H7 (cell line): Measurements from ENCODE around the gene BRD7. TPM values are rescaled to one million over a fixed set of nuclear protein-coding genes. Genes with fewer than 3 reads are reported as not detected.

Source experiments
- DNase-seq: peaks from one replicate; pipeline ENCODE4 v3.0.0; 2012
- H3K27me3 ChIP-seq: 2 replicates; pipeline ENCODE4 v1.6.0; 2011; ENCODE audit warnings: mild to moderate bottlenecking, low read length; ENCODE audit not compliant: control insufficient read depth, insufficient read depth
- H3K36me3 ChIP-seq: replicated peaks from 2 replicates; pipeline ENCODE4 v1.5.1; 2011; ENCODE audit warnings: low read length; ENCODE audit not compliant: control insufficient read depth, insufficient read depth
- H3K4me3 ChIP-seq: 2 replicates; pipeline ENCODE4 v1.5.1; 2011; ENCODE audit warnings: low read depth, mild to moderate bottlenecking, control low read depth, low read length, moderate library complexity; ENCODE audit not compliant: insufficient read depth
- total RNA-seq: library from RNA; depleted of rRNA; stranded (reverse); fragments of >200 nt; shearing (Covaris generic); gene quantifications from 2 replicates; pipeline ENCODE4 v1.2.3, GENCODE V29; 2014

Gene BRD7
- total RNA-seq, 1 experiment from 2014 or later, result 86.5 TPM

DNA sequence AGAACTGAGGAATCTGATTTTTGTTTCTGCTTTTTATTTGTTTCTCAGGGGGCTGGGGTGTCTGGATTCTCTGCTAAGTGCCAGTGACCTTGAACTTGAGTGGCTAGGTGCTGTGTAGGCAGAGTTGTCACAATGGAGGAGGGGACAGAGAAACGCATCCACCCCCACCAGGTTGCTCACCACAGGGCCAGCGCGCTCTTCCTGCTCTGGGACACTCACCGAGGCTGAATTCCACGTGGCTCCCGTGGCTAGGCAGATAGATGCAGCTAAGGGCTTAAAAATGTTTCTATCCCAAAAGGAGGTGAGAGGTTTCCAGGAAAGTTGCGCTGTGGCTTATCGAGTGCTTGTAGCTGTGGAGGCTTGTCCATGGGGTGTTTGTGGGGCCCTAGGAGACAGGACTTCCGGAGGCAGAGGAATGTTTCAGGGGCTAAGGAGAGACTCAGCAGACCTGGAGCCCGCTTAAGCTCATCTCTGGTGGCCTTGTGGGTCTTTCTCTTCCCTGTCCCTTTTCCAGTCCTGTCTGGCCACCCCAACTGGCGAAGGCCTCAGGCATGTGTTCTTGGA is 65.7 kb downstream of the BRD7 start:
- DNase-seq, result peak; percentile 50
- Histone ChIP-seq H3K36me3 (no peaks in the 10 kb centered on the region), H3K4me3 (no peak overlapping the region), H3K27me3 (no peaks in the 10 kb centered on the region)

GRCh38 chr16:50302472-50303005 is 66.2 kb downstream of the BRD7 start:
- Histone ChIP-seq H3K4me3 (no peak overlapping the region), H3K27me3 (no peaks in the 10 kb centered on the region), H3K36me3 (no peaks in the 10 kb centered on the region)
- peak; percentile 46 for DNase-seq

GRCh38 chr16:50301626-50302471 is 66.9 kb downstream of the BRD7 start:
- Histone ChIP-seq H3K27me3 (no peaks in the 10 kb centered on the region), H3K36me3 (no peaks in the 10 kb centered on the region), H3K4me3 (no peak overlapping the region)
- peak; percentile 65 for DNase-seq

GRCh38 chr16:50300942-50301625 is 67.7 kb downstream of the BRD7 start:
- no peaks in the 10 kb centered on the region for H3K36me3 ChIP-seq
- no peaks in the 10 kb centered on the region for H3K27me3 ChIP-seq
- no peak overlapping the region for H3K4me3 ChIP-seq
- DNase-seq, result peak; percentile 56

GRCh38 chr16:50299508-50300105 is 69.2 kb downstream of the BRD7 start:
- Histone ChIP-seq H3K36me3 (no peaks in the 10 kb centered on the region), H3K4me3 (no peak overlapping the region), H3K27me3 (no peaks in the 10 kb centered on the region)
- DNase-seq, result peak; percentile 69

- peak; percentile 63 for DNase-seq
- H3K36me3 ChIP-seq, result no peaks in the 10 kb centered on the region
- no peak overlapping the region for H3K4me3 ChIP-seq
- H3K27me3 ChIP-seq, result no peaks in the 10 kb centered on the region
These were observed 69.9 kb downstream of the BRD7 start for GRCh38 chr16:50298591-50299507.

GRCh38 chr16:50298075-50298460 is 70.7 kb downstream of the BRD7 start:
- no peak for DNase-seq
- Histone ChIP-seq H3K4me3 (no peak overlapping the region), H3K36me3 (no peaks in the 10 kb centered on the region), H3K27me3 (no peaks in the 10 kb centered on the region)

DNA sequence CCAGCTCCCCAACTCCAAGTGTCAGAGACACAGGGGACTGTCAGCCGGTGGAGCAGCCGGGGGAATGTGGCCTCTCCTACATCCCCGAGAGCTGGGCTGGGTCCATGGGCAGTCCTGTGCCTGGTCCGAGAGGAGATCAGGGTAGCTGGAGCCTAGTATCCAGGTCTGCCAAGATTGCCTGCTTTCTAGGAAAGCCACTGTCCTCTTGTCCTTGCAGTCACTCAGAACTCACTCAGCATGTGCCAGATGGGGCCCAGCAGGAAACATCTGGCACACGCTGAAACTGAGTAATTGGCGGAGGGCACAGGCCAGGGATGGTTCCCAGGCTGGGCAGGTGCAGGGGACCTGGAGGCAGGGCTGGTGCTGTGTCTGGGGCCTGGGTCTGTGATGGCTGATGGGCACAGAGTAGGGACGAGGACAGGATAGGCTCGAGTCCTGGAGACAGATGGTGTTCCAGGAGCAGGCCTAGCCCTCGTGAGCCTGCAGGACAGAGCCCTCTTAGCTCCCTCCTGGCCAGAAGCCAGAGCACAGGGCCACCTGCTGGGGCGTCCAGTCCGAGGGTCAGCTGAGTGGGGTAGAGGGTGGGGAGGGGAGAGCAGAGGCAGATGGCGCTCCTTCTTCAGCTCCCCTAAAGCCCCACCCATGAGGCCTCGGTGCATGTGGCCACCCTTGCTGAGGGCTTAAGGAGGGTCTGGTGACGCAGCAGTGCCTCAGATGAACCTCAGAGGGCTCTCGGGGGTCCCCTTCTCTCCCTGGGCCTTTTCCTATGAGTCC is 71.3 kb downstream of the BRD7 start:
- peak; percentile 63 for DNase-seq
- no peaks in the 10 kb centered on the region for H3K27me3 ChIP-seq
- no peak overlapping the region for H3K4me3 ChIP-seq
- H3K36me3 ChIP-seq, result no peaks in the 10 kb centered on the region

DNA sequence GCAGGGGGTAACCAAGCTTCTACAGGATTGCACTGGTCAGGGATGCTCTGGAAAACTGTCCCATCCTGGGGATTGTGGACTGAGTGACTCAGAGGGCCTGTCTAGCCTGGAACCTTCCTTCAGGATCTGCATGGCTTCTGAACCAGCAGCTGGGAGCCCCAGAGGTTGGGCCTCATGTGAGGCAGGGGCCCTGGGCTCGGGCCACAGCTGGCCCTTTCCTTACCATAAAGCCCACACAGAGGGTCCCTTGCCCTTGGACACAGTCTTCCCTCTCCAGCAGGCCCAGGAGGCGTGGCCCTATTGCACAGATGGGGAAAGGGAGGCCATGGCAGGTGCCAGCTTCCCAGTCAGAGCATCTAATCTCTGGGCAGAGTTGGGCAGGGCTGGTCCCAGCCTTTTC is 72.0 kb downstream of the BRD7 start:
- Histone ChIP-seq H3K36me3 (no peaks in the 10 kb centered on the region), H3K4me3 (no peak overlapping the region), H3K27me3 (no peaks in the 10 kb centered on the region)
- DNase-seq, result peak; percentile 28

GRCh38 chr16:50295541-50296132 is 73.2 kb downstream of the BRD7 start:
- Histone ChIP-seq H3K27me3 (no peaks in the 10 kb centered on the region), H3K4me3 (no peak overlapping the region), H3K36me3 (no peaks in the 10 kb centered on the region)
- DNase-seq, result no peak

GRCh38 chr16:50294955-50295354 is 73.8 kb downstream of the BRD7 start:
- no peak overlapping the region for H3K4me3 ChIP-seq
- H3K27me3 ChIP-seq, result no peaks in the 10 kb centered on the region
- DNase-seq, result no peak

GRCh38 chr16:50293994-50294855 is 74.6 kb downstream of the BRD7 start:
- Histone ChIP-seq H3K36me3 (no peaks in the 10 kb centered on the region), H3K4me3 (no peak overlapping the region), H3K27me3 (no peaks in the 10 kb centered on the region)
- no peak for DNase-seq

More at GRCh38 chr16:50294955-50295354, 73.8 kb downstream of the BRD7 start:
- H3K36me3 ChIP-seq, result no peaks in the 10 kb centered on the region
